BLaER1 (cell line): ENCODE results near the gene OPRM1.
A peak's percentile ranks its signal among the peaks of the same experiment; 100 is the strongest.

Experiments
- H3K27ac ChIP-seq: shearing (Covaris generic); formaldehyde crosslinking; 2 replicates; pipeline ENCODE4 v1.8.1; 2022
- H3K27me3 ChIP-seq: shearing (Covaris generic); formaldehyde crosslinking; 2 replicates; pipeline ENCODE4 v1.8.1; 2022
- H3K36me3 ChIP-seq: shearing (Covaris generic); formaldehyde crosslinking; 2 replicates; pipeline ENCODE4 v1.8.1; 2022
- H3K4me1 ChIP-seq: shearing (Covaris generic); formaldehyde crosslinking; 2 replicates; pipeline ENCODE4 v1.8.1; 2022
- H3K4me2 ChIP-seq: shearing (Covaris generic); formaldehyde crosslinking; 2 replicates; pipeline ENCODE4 v1.8.1; 2022
- H3K4me3 ChIP-seq: shearing (Covaris generic); formaldehyde crosslinking; 2 replicates; pipeline ENCODE4 v1.8.1; 2022
- H3K9ac ChIP-seq: shearing (Covaris generic); formaldehyde crosslinking; 2 replicates; pipeline ENCODE4 v1.8.1; 2022
- H3K9me3 ChIP-seq: shearing (Covaris generic); formaldehyde crosslinking; 2 replicates; pipeline ENCODE4 v1.8.1; 2022
- H4K20me1 ChIP-seq: shearing (Covaris generic); formaldehyde crosslinking; 2 replicates; pipeline ENCODE4 v1.8.1; 2022
- Cebpa-rat ChIP-seq: shearing (Covaris generic); IDR thresholded peaks from 2 replicates; pipeline ENCODE4 v1.8.1; 2022

OPRM1 gene

DNA sequence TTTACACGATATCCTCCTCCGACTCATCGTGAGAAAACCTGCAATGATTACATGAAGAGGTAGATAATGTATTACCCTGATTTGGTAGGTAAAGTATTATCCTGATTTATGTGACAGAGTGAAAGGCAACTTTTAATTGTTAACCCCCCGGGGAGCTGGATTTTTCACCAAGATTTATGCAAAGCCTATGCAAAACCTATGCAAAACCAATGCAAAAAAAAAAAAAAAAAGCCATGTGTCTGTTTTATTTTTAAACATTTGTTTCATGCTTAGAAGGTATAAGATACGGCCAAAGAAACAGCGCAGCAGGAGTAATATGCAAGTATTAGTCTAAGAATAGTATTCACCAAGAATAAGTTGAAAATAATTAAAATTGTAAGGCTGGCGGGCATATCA, 207.7 kb downstream of the OPRM1 start:
- Histone ChIP-seq H3K9me3 (peaks cover 15% of the 10 kb centered on the region), H3K27ac (no peak overlapping the region), H4K20me1 (no peaks in the 10 kb centered on the region), H3K4me3 (peak overlapping the region; percentile 60), H3K9ac (peak overlapping the region; percentile 74), H3K27me3 (no peaks in the 10 kb centered on the region), H3K4me2 (peak overlapping the region; percentile 78), H3K4me1 (peaks cover 43% of the 10 kb centered on the region), H3K36me3 (0 out of 2 replicates have a peak, but pooled peaks cover 9% of the 10 kb centered on the region)
- TF ChIP-seq Cebpa-rat = no peak

DNA sequence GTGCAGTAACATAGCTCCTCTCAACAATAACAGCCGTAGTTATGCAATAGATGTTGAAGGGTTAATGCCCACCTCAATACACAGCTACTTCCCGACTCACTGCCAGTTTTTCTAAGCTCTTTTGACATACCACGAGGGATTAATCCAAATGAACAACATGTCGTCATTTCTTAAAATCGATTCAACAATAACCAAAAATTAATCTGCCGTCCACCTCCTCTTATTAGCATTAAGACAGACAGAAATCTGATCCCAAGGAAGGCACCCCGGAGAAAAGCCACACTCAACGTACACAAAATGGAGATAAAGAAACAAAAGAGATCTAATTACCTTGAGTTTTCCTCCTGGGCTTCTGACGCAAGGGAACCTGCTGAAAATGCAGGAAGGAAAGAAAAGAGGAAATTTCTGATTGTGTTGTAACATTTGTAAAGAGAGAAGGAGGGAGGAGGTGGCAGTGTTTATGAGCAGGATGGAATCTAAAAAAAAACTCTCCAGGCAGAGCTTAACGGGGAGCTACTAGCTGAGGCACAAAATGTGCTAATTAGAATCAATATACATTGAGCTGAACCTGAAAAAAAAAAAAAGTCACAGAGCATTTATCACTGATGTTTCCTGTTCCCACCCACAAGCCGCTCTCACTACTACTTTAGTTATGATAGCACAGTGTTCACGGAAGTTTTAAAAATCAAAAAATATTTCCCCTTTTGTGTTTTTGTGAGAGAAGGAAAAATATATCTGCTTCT, 208.2 kb downstream of the OPRM1 start:
- Histone ChIP-seq H3K4me3 (peak overlapping the region; percentile 60), H3K4me2 (peak overlapping the region; percentile 78), H3K27ac (peak overlapping the region; percentile 77), H3K9ac (peak overlapping the region; percentile 74), H3K27me3 (no peaks in the 10 kb centered on the region), H3K36me3 (0 out of 2 replicates have a peak, but pooled peaks cover 9% of the 10 kb centered on the region), H3K4me1 (peaks cover 43% of the 10 kb centered on the region), H4K20me1 (no peaks in the 10 kb centered on the region), H3K9me3 (peaks cover 16% of the 10 kb centered on the region)
- 0 out of 2 replicates have a peak, but pooled peaks have one; percentile 14 for TF ChIP-seq Cebpa-rat

DNA sequence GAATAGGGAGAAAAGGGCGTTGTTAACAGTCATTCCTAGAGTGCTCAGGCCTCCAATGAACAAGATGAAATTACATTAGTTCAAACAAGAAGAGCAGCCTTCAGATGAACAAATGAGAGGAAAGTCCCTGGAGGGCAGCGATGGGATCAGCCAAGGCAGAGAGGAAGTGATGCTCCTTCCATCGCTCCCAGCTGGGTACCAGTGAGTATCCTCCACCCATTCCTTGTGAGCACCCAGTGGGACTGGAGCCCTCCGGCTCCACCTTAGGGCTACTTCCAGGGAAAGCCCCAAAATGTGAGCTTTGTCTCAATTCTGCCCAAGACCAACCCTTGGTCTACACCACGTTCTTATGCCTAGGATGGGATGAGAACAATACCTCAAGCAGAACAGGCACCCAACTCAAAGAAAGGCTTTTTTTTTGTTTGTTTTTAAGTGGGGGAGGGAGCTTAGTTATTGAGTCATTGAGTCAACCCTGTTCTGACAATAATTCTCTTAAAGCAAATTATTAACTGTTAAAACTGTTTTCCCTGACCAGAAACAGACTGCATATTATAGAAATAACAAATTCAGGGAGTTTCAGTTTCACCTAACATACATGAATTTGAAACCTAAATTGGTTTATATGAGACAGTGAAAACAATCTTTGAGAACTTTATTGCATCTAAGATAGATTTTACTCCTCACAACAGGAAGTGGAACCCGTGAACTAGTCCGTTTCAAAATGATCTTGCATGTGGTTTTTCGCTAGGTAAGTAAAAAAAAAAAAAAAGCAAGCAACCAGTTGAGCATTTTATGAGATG, 210.7 kb downstream of the OPRM1 start:
- Histone ChIP-seq H3K9me3 (peaks cover 14% of the 10 kb centered on the region), H4K20me1 (no peaks in the 10 kb centered on the region), H3K27me3 (no peaks in the 10 kb centered on the region), H3K36me3 (peaks cover 3% of the 10 kb centered on the region; the same call in 1 of the 2 replicates), H3K4me1 (peaks cover 43% of the 10 kb centered on the region), H3K9ac (no peak overlapping the region), H3K27ac (peak overlapping the region; percentile 10; the same call in 1 of the 2 replicates), H3K4me2 (peak overlapping the region; percentile 67), H3K4me3 (no peak overlapping the region)
- no peak for TF ChIP-seq Cebpa-rat

DNA sequence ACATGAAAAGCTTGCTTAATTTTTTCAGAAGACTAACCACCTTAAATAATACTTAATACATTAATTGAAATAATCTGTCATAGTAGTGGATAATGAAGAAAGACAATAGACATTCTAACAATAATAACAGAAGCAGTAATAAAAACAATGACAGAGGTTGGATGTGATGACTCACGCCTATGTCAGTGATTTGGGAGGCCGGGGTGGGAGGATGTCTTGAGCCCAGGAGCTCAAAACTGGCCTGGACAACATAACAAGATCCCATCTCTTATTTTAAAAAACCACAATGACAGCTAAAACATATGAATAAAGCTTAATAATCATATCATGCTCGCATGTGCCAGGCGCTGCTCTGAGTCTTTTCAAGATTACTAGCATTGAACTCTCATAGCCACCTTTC, 212.1 kb downstream of the OPRM1 start:
- no peak overlapping the region for H3K27ac ChIP-seq
- no peak overlapping the region for H3K4me3 ChIP-seq
- H4K20me1 ChIP-seq = no peaks in the 10 kb centered on the region
- no peak overlapping the region for H3K9ac ChIP-seq
- peaks cover 46% of the 10 kb centered on the region for H3K4me1 ChIP-seq
- H3K4me2 ChIP-seq = no peak overlapping the region
- no peaks in the 10 kb centered on the region for H3K27me3 ChIP-seq
- peaks cover 28% of the 10 kb centered on the region for H3K9me3 ChIP-seq
- no peak for TF ChIP-seq Cebpa-rat
- peaks cover 3% of the 10 kb centered on the region; the same call in 1 of the 2 replicates for H3K36me3 ChIP-seq

DNA sequence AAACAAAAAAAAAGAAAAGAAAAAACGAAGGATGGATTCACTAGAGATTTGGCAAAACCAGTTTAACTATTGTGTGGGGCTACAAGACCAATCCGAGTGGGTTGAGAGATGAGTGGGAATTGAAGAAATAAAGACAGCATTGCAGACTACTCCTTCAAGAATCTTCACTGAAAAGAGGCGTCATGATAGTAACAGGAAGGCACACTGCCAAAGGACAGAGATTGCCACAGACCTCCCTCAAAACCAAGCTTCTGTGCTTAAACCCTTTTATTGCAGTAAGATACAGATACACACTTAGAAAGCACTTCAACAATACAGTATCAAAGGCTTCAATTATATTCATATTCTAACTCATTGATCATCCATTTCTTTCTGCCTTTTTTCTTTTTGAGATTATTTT, 213.6 kb downstream of the OPRM1 start:
- H3K9me3 ChIP-seq = peaks cover 30% of the 10 kb centered on the region
- H3K4me1 ChIP-seq = peaks cover 47% of the 10 kb centered on the region
- no peaks in the 10 kb centered on the region for H3K27me3 ChIP-seq
- H4K20me1 ChIP-seq = no peaks in the 10 kb centered on the region
- H3K9ac ChIP-seq = no peak overlapping the region
- H3K36me3 ChIP-seq = peaks cover 3% of the 10 kb centered on the region; the same call in 1 of the 2 replicates
- TF ChIP-seq Cebpa-rat = no peak
- H3K27ac ChIP-seq = no peak overlapping the region
- no peak overlapping the region for H3K4me3 ChIP-seq
- no peak overlapping the region for H3K4me2 ChIP-seq

DNA sequence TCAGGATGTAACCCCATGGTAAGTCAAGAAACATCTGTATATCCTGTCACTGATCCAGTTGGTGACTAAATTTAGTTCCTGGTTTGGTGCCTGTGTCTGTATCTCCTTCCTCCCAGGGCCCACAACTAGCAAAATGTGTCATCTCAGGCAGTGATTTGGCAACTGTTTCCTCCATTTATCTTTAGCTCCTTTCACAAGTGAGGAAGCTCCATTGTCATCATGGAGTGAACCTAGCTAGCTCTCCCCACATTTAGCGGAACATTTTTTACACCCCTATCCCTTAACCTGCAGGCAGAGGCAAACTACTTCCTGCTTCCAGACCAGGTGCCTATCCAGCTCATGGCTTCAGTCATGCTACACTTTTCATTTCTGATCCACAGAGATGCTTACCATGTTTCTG, 218.0 kb downstream of the OPRM1 start:
- H3K4me3 ChIP-seq = no peak overlapping the region; the same call in 1 of the 2 replicates
- no peaks in the 10 kb centered on the region for H4K20me1 ChIP-seq
- H3K9ac ChIP-seq = peak overlapping the region; percentile 20; the same call in 1 of the 2 replicates
- H3K27ac ChIP-seq = peak overlapping the region; percentile 78
- peaks cover 3% of the 10 kb centered on the region; the same call in 1 of the 2 replicates for H3K36me3 ChIP-seq
- H3K4me1 ChIP-seq = peaks cover 62% of the 10 kb centered on the region
- H3K4me2 ChIP-seq = peak overlapping the region; percentile 82
- peak; percentile 76 for TF ChIP-seq Cebpa-rat
- H3K9me3 ChIP-seq = peaks cover 35% of the 10 kb centered on the region
- H3K27me3 ChIP-seq = no peaks in the 10 kb centered on the region

DNA sequence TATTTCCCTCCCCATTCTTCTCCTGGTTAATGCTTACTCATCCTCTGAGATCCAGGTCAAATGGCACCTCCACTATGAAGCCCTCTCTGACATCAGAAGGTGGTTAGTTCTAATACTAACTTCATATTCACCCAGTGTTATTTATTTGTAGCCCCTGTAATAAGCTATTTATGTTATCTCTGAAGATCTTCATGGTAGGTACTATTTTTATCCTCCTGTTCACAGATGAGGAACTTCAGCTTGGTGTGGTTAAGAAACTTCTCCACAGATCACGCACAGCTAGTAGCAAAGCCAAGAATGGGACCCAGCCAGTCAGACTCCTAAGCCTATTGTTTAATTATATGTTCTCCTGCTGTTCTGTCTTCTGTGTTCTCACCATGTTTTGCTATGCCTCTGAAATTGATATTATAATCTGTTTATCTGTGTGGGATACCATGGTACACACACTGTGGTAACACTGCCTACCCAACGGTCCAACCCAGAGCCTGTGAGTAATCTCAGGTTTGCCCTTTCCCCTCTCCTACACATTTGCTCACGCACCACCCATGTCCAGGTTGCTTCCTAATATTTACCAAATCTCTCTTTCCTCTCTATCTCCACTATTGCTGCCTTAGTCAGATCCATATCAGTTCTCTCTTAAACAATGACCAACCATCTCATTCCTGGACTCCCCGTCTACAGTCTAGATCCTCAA, 219.2 kb downstream of the OPRM1 start:
- no peak for TF ChIP-seq Cebpa-rat
- peaks cover 28% of the 10 kb centered on the region for H3K9me3 ChIP-seq
- peak overlapping the region; percentile 52; the same call in 1 of the 2 replicates for H3K9ac ChIP-seq
- H3K27ac ChIP-seq = peak overlapping the region; percentile 78
- peaks cover 72% of the 10 kb centered on the region for H3K4me1 ChIP-seq
- peak overlapping the region; percentile 9; the same call in 1 of the 2 replicates for H3K4me3 ChIP-seq
- H4K20me1 ChIP-seq = no peaks in the 10 kb centered on the region
- H3K4me2 ChIP-seq = peak overlapping the region; percentile 82
- no peaks in the 10 kb centered on the region for H3K27me3 ChIP-seq
- H3K36me3 ChIP-seq = peaks cover 3% of the 10 kb centered on the region; the same call in 1 of the 2 replicates

DNA sequence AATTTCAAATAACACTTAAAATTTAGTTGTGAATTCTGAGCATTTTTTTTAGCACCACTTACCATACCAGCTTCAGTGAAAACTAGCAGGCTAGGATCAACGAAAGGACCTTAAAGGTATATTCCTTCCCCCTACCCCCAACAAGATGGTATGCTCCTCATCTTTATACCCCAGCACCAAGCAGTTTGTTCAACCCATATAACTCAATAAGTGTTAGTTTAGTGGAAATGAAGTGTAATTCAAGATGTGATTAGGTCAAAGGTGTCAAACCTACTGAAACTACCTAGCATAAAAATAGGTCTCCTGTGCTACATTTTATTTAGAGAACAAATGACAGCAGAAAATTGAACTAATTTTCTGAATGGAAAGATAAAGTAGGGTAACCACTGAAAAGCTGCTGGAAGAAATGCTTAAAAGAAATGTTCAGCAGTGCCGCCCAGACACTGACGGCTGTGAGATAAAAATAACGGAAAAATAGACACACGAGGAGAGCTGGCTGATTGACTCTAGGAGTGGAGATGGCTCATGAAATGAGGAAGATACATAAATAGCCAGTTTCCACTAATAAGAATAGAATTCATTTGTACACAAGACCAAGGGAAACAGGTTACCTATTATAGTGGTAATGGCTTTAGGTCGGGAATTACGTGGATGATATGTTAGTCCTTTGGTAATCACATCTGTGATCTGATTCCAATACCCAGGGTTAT, 222.8 kb downstream of the OPRM1 start:
- H3K4me1 ChIP-seq = peaks cover 90% of the 10 kb centered on the region
- peaks cover 12% of the 10 kb centered on the region; the same call in 1 of the 2 replicates for H3K9me3 ChIP-seq
- H3K27me3 ChIP-seq = no peaks in the 10 kb centered on the region
- peak overlapping the region; percentile 55; the same call in 1 of the 2 replicates for H3K9ac ChIP-seq
- H3K4me3 ChIP-seq = no peak overlapping the region
- no peaks in the 10 kb centered on the region for H4K20me1 ChIP-seq
- peak overlapping the region; percentile 63 for H3K4me2 ChIP-seq
- peak overlapping the region; percentile 70 for H3K27ac ChIP-seq
- H3K36me3 ChIP-seq = no peaks in the 10 kb centered on the region
- no peak for TF ChIP-seq Cebpa-rat

DNA sequence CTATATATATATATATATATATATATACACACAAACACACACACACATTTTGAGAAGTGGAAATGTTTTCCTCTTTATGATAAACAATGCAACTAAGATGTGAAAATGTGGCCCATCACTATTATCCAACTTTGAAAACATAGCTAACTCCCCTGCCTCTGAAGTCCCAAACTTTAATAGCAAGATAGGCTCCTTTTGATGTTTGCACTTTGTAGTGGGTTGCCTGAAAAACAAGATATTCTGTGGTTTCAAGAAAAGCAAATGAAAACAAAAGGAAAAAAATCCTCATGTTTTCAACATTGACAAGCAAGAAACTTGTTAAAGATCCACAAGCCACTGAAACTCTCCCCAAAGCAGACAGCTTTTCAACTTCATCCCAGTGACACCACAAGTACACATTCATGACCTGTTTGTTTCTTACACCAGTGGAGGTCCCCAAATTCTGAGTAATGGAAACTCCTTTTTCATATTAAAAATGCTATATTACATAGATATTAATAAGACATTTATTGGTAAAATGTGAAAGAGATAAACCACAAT, 227.6 kb downstream of the OPRM1 start:
- Histone ChIP-seq H3K36me3 (no peaks in the 10 kb centered on the region), H3K27ac (no peak overlapping the region), H4K20me1 (no peaks in the 10 kb centered on the region), H3K27me3 (no peaks in the 10 kb centered on the region), H3K9me3 (peaks cover 25% of the 10 kb centered on the region), H3K4me1 (peaks cover 43% of the 10 kb centered on the region), H3K9ac (no peak overlapping the region), H3K4me2 (no peak overlapping the region), H3K4me3 (no peak overlapping the region)
- no peak for TF ChIP-seq Cebpa-rat
